GM19372 (cell line): Measurements from ENCODE around the gene MKI67.
A peak's percentile ranks its signal among the peaks of the same experiment; 100 is the strongest.

Source experiments
- ATAC-seq: cut with Tn5 transposase; IDR thresholded peaks from one replicate; pipeline ENCODE4 v1.9.1; 2021; ENCODE audit warnings: mild to moderate bottlenecking, low read depth, moderate library complexity; ENCODE audit not compliant: unreplicated experiment

The MKI67 gene

DNA sequence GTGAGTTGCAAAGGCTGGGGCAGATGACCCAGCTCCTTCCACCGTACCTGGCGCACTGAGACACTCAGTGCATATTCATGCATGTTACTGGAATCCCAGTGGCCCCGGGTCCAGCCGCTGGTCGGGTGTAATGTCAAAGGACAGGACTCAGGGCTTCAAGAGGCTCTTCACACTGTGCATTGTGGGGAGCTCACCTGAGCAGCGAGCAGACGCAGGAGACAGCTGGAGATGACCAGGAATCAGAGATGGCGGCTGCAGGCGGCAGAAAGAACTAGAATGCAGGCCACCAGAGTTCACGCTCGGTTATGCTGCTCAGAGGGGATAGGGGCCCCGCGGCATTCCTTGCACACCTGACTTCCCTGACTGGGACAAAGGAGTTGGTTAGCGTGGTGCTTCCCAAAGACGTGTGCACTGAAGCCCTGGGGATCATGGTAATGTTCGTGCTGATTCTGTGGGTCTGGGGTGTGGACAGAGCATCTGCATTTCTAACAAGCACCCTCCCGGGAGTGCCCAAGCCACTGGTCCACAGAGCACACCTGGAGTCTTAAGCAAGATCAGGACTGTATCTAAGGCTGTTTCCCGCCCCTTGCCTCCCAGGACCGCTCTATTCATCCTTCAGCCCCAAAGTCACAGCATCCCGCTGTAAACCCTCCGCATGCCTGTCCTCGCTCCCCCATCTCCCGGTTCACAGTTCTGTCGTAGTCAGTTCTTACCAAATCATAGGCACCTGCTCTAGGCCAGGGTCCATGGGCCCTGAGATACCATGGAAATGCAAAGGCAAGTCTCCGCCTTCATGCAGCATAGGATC lies 71.0 kb downstream of the MKI67 start:
- no peak for ATAC-seq

DNA sequence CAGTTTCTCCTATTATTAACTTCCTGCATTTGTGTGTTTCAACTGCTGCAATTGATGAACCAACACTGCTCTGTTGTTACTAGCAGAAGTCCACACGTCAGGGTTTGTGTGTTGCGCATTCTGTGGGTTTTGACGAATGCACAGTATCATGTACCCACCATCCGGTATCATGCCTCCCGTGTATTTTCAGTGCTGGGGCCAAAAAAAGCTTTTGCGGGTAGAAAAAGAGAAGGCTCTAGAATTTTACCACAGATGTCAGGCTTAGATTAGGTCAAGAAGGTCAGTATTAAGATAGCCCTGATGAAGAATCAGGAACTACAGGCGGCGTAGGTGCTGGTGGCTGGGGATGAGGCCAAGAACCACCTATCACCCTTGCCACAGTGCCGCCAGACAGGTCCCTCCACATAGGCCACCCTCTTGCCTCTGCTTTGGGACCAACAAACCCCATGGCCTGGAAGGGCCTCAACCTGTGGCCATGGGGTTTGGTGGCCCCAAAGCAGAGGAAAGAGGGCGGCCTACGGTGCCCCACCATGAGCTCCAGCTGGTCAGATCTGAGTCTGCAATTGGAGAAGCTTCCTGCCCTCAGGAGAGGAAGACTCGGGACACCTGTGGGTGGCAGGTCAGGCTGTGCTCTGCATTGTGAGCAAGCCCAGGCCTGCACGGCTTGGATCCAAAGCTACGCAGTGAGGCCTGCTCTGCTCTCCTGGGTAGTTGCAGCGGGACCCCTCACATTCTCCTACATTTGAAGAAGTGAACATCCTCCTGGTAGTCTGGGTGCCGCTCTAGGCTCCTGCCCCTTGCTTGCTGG lies 71.9 kb downstream of the MKI67 start:
- ATAC-seq: no peak

GRCh38 chr10:128053356-128053755 lies 72.9 kb downstream of the MKI67 start:
- ATAC-seq: no peak

GRCh38 chr10:128052696-128053095 lies 73.5 kb downstream of the MKI67 start:
- ATAC-seq: no peak

GRCh38 chr10:128051548-128051947 lies 74.7 kb downstream of the MKI67 start:
- no peak for ATAC-seq

DNA sequence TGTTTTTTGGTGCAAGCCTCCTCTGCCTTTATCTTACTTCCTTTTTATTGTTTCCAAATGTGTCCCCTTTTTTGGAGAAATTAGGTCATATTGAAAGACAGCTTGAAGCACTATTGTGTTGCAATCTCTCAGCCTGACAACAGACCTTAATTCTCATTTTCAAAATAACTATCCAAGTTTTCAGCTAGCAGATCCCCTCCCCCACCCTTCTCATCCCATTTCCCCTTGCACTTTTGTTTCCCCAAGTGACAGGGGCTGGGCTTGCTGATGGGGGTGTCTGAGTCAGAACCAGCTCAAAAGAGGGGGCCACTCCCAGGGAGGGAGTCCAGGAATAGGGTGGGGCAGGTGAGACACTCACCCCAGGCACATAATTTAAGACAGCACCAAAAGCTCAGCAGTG lies 75.3 kb downstream of the MKI67 start:
- no peak for ATAC-seq

- ATAC-seq: no peak
These were observed 76.1 kb downstream of the MKI67 start for GRCh38 chr10:128050121-128050516.

- ATAC-seq: no peak
These were observed 76.8 kb downstream of the MKI67 start for GRCh38 chr10:128049226-128050120.

DNA sequence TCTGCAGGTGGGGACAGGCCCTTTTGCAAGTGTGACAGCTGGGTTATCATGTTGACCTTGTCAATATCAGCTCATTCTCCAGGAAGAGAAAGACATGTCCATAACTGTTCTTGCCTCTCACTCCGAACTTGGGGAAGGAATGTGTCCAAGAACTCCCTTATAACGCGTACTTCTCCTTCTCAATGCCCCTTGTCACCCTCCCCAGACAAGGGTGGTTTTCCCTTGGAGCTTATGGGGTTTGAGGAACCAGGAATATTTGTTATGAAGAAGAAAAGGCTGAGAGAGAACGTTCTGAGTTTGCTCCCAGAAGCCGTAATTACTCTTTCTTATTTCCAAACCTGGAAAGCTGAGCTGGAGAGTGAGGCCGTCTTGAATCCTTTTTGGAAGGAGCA lies 77.4 kb downstream of the MKI67 start:
- ATAC-seq: no peak

- peak; percentile 27 for ATAC-seq
These were observed 78.0 kb downstream of the MKI67 start for GRCh38 chr10:128047991-128048818.

DNA sequence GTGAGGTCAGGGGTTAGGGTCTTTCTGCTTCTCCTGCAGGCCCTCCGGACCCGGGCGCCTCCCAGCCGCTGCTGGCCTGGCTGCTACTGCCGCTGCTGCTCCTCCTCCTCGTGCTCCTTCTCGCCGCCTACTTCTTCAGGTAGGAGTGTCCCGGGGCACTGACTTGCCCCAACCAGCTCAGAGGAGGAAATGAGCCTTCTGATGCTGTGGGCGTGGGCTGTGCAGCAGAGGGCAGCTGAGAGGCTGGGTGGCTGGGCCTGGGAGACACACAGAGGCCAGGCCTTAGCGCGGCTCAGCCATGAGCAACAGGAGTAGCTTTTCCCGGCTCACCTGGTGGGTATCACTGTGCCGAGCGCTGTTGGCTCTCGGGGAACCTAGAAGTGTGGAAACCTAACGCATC lies 78.9 kb downstream of the MKI67 start:
- ATAC-seq: peak; percentile 99

DNA sequence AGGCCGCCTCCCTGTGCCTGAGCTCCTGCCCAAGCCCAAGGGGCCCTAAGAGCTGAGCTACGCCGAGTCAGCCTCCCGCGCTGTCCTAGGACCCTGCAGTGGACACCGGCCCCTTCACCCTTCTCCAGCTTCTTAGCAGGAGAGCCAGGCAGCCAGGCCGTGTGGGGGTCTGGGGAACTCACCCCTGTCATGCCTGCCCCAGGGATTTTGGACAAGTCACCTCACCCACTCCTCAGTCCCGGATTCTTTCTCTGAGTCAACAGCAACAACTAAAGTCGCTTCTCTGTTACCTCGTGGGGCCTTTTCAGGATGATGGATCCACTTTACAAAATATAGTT lies 79.3 kb downstream of the MKI67 start:
- peak; percentile 3 for ATAC-seq
